Prostate gland (tissue), 2 donors: Measurements from ENCODE around the gene ADRA2B. TPM values are rescaled to one million over a fixed set of nuclear protein-coding genes. Genes with fewer than 3 reads are reported as not detected.

Experiments
- DNase-seq: peaks from one replicate; pipeline ENCODE4 v3.0.0-alpha.2; 2019; ENCODE audit warnings: low spot score
- H3K27ac ChIP-seq, 2 donors: fragments of 200-600 bp; sonication (generic); 2 replicates each; pipeline ENCODE4 v1.5.1; 2017 to 2019
- H3K27me3 ChIP-seq: fragments of 200-600 bp; sonication (generic); replicated peaks from 2 replicates; pipeline ENCODE4 v1.5.1; 2019; ENCODE audit not compliant: insufficient read depth
- H3K36me3 ChIP-seq, 2 donors: fragments of 200-600 bp; sonication (generic); 1 replicate in 1 of 2; 2 replicates in 1 of 2; pipeline versions ENCODE4 v1.5.1 to v1.8.1; 2017 to 2019
- H3K4me1 ChIP-seq: fragments of 200-600 bp; sonication (generic); replicated peaks from 2 replicates; pipeline ENCODE4 v1.5.1; 2019
- H3K4me3 ChIP-seq, 2 donors: fragments of 200-600 bp; sonication (generic); 2 replicates each; pipeline ENCODE4 v1.5.1; 2017 to 2019
- H3K9me3 ChIP-seq: fragments of 200-600 bp; sonication (generic); 2 replicates; pipeline ENCODE4 v1.5.1; 2017
- CTCF ChIP-seq, 4 experiments: fragments of 200-600 bp in 2 of 4; fragments of 450-650 bp in 2 of 4; sonication (generic) in 2 of 4; IDR thresholded peaks; 1 replicate in 3 of 4; 2 replicates in 1 of 4; pipeline ENCODE4 v1.5.1; 2016 to 2019; ENCODE audit warnings: antibody characterized with exemption in 4 of 4, mild to moderate bottlenecking in 2 of 4, moderate library complexity in 2 of 4
- POLR2A ChIP-seq: fragments of 450-650 bp; IDR thresholded peaks from one replicate; pipeline ENCODE4 v1.6.1; 2016; ENCODE audit warnings: antibody characterized with exemption, mild to moderate bottlenecking
- POLR2AphosphoS5 ChIP-seq: sonication (generic); formaldehyde crosslinking; IDR thresholded peaks from one replicate; pipeline ENCODE4 v1.6.1; 2017; ENCODE audit warnings: antibody characterized with exemption
- WGBS: methylation state at CpG from one replicate; pipeline ENCODE4 v1.1.5; 2018; 5-methylcytosine and 5-hydroxymethylcytosine counted together
- intact Hi-C: fragments of 100-400 bp; cut with DNase I; formaldehyde crosslinking; loops from one replicate; pipeline ENCODE4 v1.14.2; 2022
- total RNA-seq, 2 donors: library from RNA; depleted of rRNA; stranded (reverse); fragments of >200 nt; gene quantifications; one replicate each; pipeline ENCODE4 v1.1.0, GENCODE V29; 2016

ADRA2B gene
- 1 to 10 TPM in 1 of 2 donors, under 1 TPM in 1; 0.23 to 5.0 TPM for total RNA-seq

GRCh38 chr2:96116424-96116878, at the start of gene ADRA2B:
Gene ADRA2B, minus strand, starts transcription at chr2:96116571. Its CDS starts 422 bp downstream, at chr2:96116149.
- H3K27me3 ChIP-seq = no peaks in the 10 kb centered on the region
- DNase-seq = peak; percentile 77
- intact Hi-C loops = loop anchor here (2.0 kb wide), 1 partner anchor 124 kb away; no protein-coding TSS in a partner anchor
- WGBS = 0% methylated on average over 20 of the region's 64 CpGs
- no peaks in the 10 kb centered on the region for H3K9me3 ChIP-seq
- H3K36me3 ChIP-seq = no peaks in the 10 kb centered on the region
- H3K27ac ChIP-seq = peak within 1 kb of the TSS in 1 of 2 donors; percentile 59
- peak; percentile 8 for TF ChIP-seq POLR2AphosphoS5
- TF ChIP-seq POLR2A = peak; percentile 45
- TF ChIP-seq CTCF (IDR thresholded peaks at IDR 0.05) = no peak
- H3K4me3 ChIP-seq = peak within 1 kb of the TSS; percentile 44 to 65
- H3K4me1 ChIP-seq = no peaks in the 10 kb centered on the region

GRCh38 chr2:96164459-96165184, 48.3 kb upstream of the ADRA2B start:
- intact Hi-C loops = no loop called here
- Histone ChIP-seq H3K4me1 (no peaks in the 10 kb centered on the region), H3K27ac (no peak overlapping the region), H3K4me3 (no peak overlapping the region), H3K36me3 (no peaks in the 10 kb centered on the region), H3K27me3 (no peaks in the 10 kb centered on the region), H3K9me3 (no peaks in the 10 kb centered on the region)
- no peak for DNase-seq
- TF ChIP-seq POLR2AphosphoS5 (no peak), POLR2A (no peak), CTCF (IDR thresholded peaks at IDR 0.05) (no peak)
- 75% methylated on average over 18 of the region's 18 CpGs for WGBS

GRCh38 chr2:96163768-96164429, 47.5 kb upstream of the ADRA2B start:
- Histone ChIP-seq H3K27me3 (no peaks in the 10 kb centered on the region), H3K4me3 (no peak overlapping the region), H3K4me1 (no peaks in the 10 kb centered on the region), H3K27ac (no peak overlapping the region), H3K9me3 (no peaks in the 10 kb centered on the region), H3K36me3 (no peaks in the 10 kb centered on the region)
- no peak for DNase-seq
- no peak for TF ChIP-seq POLR2AphosphoS5
- no peak for TF ChIP-seq POLR2A
- no peak for TF ChIP-seq CTCF (IDR thresholded peaks at IDR 0.05)
- 70% methylated on average over 13 of the region's 13 CpGs for WGBS
- intact Hi-C loops = no loop called here

- intact Hi-C loops = no loop called here
- Histone ChIP-seq H3K27ac (no peak overlapping the region), H3K9me3 (no peaks in the 10 kb centered on the region), H3K4me3 (no peak overlapping the region), H3K36me3 (no peaks in the 10 kb centered on the region), H3K27me3 (no peaks in the 10 kb centered on the region), H3K4me1 (no peaks in the 10 kb centered on the region)
- DNase-seq = no peak
- 94% methylated on average over 5 of the region's 5 CpGs for WGBS
- TF ChIP-seq POLR2A = no peak
- no peak for TF ChIP-seq POLR2AphosphoS5
- TF ChIP-seq CTCF (IDR thresholded peaks at IDR 0.05) = no peak
Measured at GRCh38 chr2:96163415-96163767, 47.0 kb upstream of the ADRA2B start.
